Brain microvascular endothelial cell (primary cell): ENCODE measurements around the gene AGBL4.

Experiments
- DNase-seq: peaks from one replicate; pipeline ENCODE4 v3.0.0-alpha.2; 2020
- H3K27ac ChIP-seq: fragments of 250-450 bp; sonication (Bioruptor Pico); 2 replicates; pipeline ENCODE4 v1.5.1; 2020; ENCODE audit warnings: mild to moderate bottlenecking, moderate library complexity
- H3K27me3 ChIP-seq: fragments of 250-450 bp; sonication (Bioruptor Pico); replicated peaks from 2 replicates; pipeline ENCODE4 v1.5.1; 2020; ENCODE audit warnings: mild to moderate bottlenecking
- H3K36me3 ChIP-seq: fragments of 250-450 bp; sonication (Bioruptor Pico); replicated peaks from 2 replicates; pipeline ENCODE4 v1.5.1; 2020; ENCODE audit warnings: mild to moderate bottlenecking
- H3K4me3 ChIP-seq: 2 replicates; pipeline ENCODE4 v1.5.1; 2011; ENCODE audit warnings: low read depth, mild to moderate bottlenecking, control low read depth, low read length, moderate library complexity
- CTCF ChIP-seq: IDR thresholded peaks from 2 replicates; pipeline ENCODE4 v1.5.1; 2011; ENCODE audit warnings: low read depth, mild to moderate bottlenecking, moderate library complexity, low read length, control low read depth, inconsistent platforms; ENCODE audit errors: missing control alignments
- in situ Hi-C: cut with HindIII; loops from 2 replicates; pipeline ENCODE4 v1.10.0; 2017; ENCODE audit warnings: low sequenced_read_pairs, low pct_ligation_motif_present

AGBL4 gene

GRCh38 chr1:49544615-49545014, 479.1 kb downstream of the AGBL4 start:
- Histone ChIP-seq H3K4me3 (no peak overlapping the region), H3K36me3 (no peaks in the 10 kb centered on the region), H3K27me3 (no peaks in the 10 kb centered on the region), H3K27ac (no peak overlapping the region)
- in situ Hi-C loops = no loop called here
- no peak for DNase-seq
- TF ChIP-seq CTCF = no peak

GRCh38 chr1:49541096-49541752, 482.5 kb downstream of the AGBL4 start:
- H3K27me3 ChIP-seq = no peaks in the 10 kb centered on the region
- DNase-seq = no peak
- in situ Hi-C loops = no loop called here
- no peak overlapping the region for H3K4me3 ChIP-seq
- H3K36me3 ChIP-seq = no peaks in the 10 kb centered on the region
- no peak overlapping the region for H3K27ac ChIP-seq
- no peak for TF ChIP-seq CTCF

GRCh38 chr1:49527606-49528305, 496.0 kb downstream of the AGBL4 start:
- no peak for TF ChIP-seq CTCF
- Histone ChIP-seq H3K27me3 (no peaks in the 10 kb centered on the region), H3K36me3 (no peaks in the 10 kb centered on the region), H3K27ac (no peak overlapping the region), H3K4me3 (no peak overlapping the region)
- in situ Hi-C loops = no loop called here
- DNase-seq = no peak

- Histone ChIP-seq H3K27me3 (no peaks in the 10 kb centered on the region), H3K4me3 (no peak overlapping the region), H3K36me3 (no peaks in the 10 kb centered on the region), H3K27ac (no peak overlapping the region)
- in situ Hi-C loops = no loop called here
- no peak for DNase-seq
- no peak for TF ChIP-seq CTCF
Measured at GRCh38 chr1:49526672-49527071, 497.1 kb downstream of the AGBL4 start.

GRCh38 chr1:49523764-49524163, 500.0 kb downstream of the AGBL4 start:
- Histone ChIP-seq H3K4me3 (no peak overlapping the region), H3K27me3 (no peaks in the 10 kb centered on the region), H3K36me3 (no peaks in the 10 kb centered on the region), H3K27ac (no peak overlapping the region)
- in situ Hi-C loops = no loop called here
- DNase-seq = no peak
- no peak for TF ChIP-seq CTCF

GRCh38 chr1:49466961-49467360, 556.8 kb downstream of the AGBL4 start:
- Histone ChIP-seq H3K27me3 (no peaks in the 10 kb centered on the region), H3K4me3 (no peak overlapping the region), H3K27ac (no peak overlapping the region), H3K36me3 (no peaks in the 10 kb centered on the region)
- in situ Hi-C loops = no loop called here
- DNase-seq = no peak
- TF ChIP-seq CTCF = no peak
